ENCODE data around the gene EXD3. TPM values are rescaled to one million over a fixed set of nuclear protein-coding genes. Genes with fewer than 3 reads are reported as not detected.

Gene EXD3
- total and polyA plus RNA-seq, 2 of the 4 experiments (the other 2 are of a cell fraction), result 1.1 to 7.4 TPM

DNA sequence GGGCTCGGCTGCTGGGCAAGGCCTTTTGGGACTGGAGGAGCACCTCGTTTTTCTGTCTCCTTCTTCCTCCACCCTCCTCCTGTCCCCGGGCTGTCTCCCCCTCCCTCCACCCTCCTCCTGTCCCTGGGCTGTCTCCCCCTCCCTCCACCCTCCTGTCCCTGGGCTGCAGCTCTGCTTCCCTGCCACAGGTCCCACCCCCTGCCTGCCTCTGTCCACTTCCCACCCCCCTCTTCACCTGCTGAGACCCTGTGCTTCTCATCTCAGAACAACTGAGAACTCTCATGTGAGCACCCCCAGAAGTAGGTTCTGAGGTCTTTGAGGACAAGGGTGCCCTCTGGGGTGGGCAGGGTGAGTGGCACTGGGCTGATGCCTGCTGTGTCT lies 151.3 kb downstream of the EXD3 start:
- Histone ChIP-seq H4K8ac (ENCODE audit: low read depth in 2 of 2, low read length in 2 of 2) (no peak overlapping the region), H2AK9ac (replicated peaks; ENCODE audit: low read depth, low read length, poor library complexity) (peak overlapping the region; percentile 42), H3K9me3 (ENCODE audit: control insufficient read depth, insufficient read depth, low read length) (no peaks in the 10 kb centered on the region), H2AK5ac (ENCODE audit: low read depth, low read length) (no peak overlapping the region), H3K18ac (ENCODE audit: low read depth, low read length) (no peak overlapping the region), H4K20me1 (ENCODE audit: insufficient read depth, low read length) (peaks cover 29% of the 10 kb centered on the region), H3K27me3 (ENCODE audit: control insufficient read depth, insufficient read depth, low read length) (no peaks in the 10 kb centered on the region), H2BK5ac (ENCODE audit: low read depth, low read length, poor library complexity, severe bottlenecking) (no peak overlapping the region), H2BK15ac (ENCODE audit: low read depth, low read length) (no peak overlapping the region), H3K4me2 (ENCODE audit: low read depth, low read length) (no peak overlapping the region), H3K14ac (replicated peaks; ENCODE audit: low read depth, low read length) (no peak overlapping the region), H4K5ac (ENCODE audit: low read depth, low read length) (no peak overlapping the region), H3K4ac (ENCODE audit: low read depth, low read length) (no peak overlapping the region), H3K9me1 (ENCODE audit: insufficient read depth, low read length) (peaks cover 14% of the 10 kb centered on the region), H3K27ac (ENCODE audit: insufficient read depth, low read length) (no peak overlapping the region), H3K9ac (ENCODE audit: low read depth, low read length) (no peak overlapping the region), H3K36me3 (ENCODE audit: control insufficient read depth, insufficient read depth, low read length) (peaks cover 46% of the 10 kb centered on the region), H2BK20ac (ENCODE audit: low read depth, low read length) (no peak overlapping the region), H3K4me1 (ENCODE audit: control insufficient read depth, insufficient read depth, low read length) (peaks cover 15% of the 10 kb centered on the region), H4K91ac (ENCODE audit: insufficient read depth, low read depth, low read length) (no peak overlapping the region), H3K79me1 (ENCODE audit: low read depth in 1 of 2, low read length in 2 of 2) (peaks cover 13 to 72% of the 10 kb centered on the region in 2 experiments), H3K4me3 (ENCODE audit: insufficient read depth, low read depth, low read length) (no peak overlapping the region), H2BK120ac (ENCODE audit: low read depth, low read length) (no peak overlapping the region), H2AFZ (replicated peaks; ENCODE audit: low read length, poor library complexity) (no peak overlapping the region), H3K23ac (ENCODE audit: low read depth, low read length) (no peak overlapping the region), H3K56ac (ENCODE audit: extremely low read depth, insufficient read depth, low read length) (no peak overlapping the region)
- dilution Hi-C loops (cut with HindIII; ENCODE audit: low sequenced_read_pairs, unreplicated experiment) (no loop called here), intact Hi-C loops (cut with micrococcal nuclease) (no loop called here), in situ Hi-C loops (cut with MboI; ENCODE audit: low sequenced_read_pairs) (no loop called here)
- 30% methylated on average over 2 of the region's 3 CpGs; no CpG with 5 or more reads in 1 of the 2 experiments for WGBS, 2 experiments (ENCODE audit: extremely low coverage in 2 of 2, insufficient read length in 1 of 2)
- TF ChIP-seq CHD1 (IDR thresholded peaks at IDR 0.05; ENCODE audit: low read depth, low read length), result no peak
- TF ChIP-seq MAFK (IDR thresholded peaks at IDR 0.05; ENCODE audit: low read depth, low read length), result no peak
- TF ChIP-seq, protein P1, sequence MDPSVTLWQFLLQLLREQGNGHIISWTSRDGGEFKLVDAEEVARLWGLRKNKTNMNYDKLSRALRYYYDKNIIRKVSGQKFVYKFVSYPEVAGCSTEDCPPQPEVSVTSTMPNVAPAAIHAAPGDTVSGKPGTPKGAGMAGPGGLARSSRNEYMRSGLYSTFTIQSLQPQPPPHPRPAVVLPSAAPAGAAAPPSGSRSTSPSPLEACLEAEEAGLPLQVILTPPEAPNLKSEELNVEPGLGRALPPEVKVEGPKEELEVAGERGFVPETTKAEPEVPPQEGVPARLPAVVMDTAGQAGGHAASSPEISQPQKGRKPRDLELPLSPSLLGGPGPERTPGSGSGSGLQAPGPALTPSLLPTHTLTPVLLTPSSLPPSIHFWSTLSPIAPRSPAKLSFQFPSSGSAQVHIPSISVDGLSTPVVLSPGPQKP (IDR thresholded peaks at IDR 0.05; ENCODE audit: borderline replicate concordance, low read depth, low read length), result no peak
- TF ChIP-seq RCOR1 (IDR thresholded peaks at IDR 0.05; ENCODE audit: insufficient replicate concordance, low read length), result no peak
- TF ChIP-seq MXI1 (IDR thresholded peaks at IDR 0.05; ENCODE audit: borderline replicate concordance, low read depth, low read length), result no peak
- POLR2A ChIA-PET (ENCODE audit: unreplicated experiment), result no interaction called here
- ATAC-seq (ENCODE audit: low read depth), result no peak
- no peak for DNase-seq
- CTCF ChIA-PET, result no interaction called here
- BruUV-seq (replicated peaks), result no TSS peak

All from IMR-90 (cell line).